Fibroblast of skin of back (primary cell): Measurements from ENCODE around the gene PRRT4.
A peak's percentile ranks its signal among the peaks of the same experiment; 100 is the strongest.

ENCODE experiments used
- DNase-seq: peaks from one replicate; pipeline ENCODE4 v3.0.0-alpha.2; 2013

The PRRT4 gene

DNA sequence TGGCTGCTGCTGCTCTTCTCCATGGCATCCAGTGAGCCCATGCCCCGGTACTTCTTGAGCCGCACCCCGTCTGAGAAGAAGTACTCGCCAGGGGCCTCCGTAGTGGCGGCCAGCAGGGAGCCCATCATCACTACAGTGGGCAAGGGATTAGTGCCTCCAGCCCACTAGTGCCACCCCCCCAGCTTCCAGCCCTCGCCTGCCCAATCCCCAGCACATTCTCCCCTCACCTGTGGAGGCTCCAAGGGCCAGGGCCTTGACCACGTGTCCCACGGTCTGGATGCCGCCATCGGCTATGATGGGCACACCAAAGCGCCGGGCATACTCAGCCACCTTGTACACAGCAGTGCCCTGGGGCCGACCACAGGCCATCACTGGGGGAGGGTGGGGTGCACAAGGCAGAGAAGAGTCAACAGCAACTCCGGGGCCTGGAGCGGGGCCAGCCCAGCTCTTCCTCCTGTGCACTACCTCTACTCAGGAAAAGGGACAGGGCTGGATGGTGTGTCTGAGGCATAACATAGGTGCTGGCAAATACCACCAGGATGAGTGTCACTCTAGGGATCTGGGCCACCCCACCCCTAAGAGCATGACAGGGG, 33.5 kb upstream of the PRRT4 start:
- DNase-seq = no peak

GRCh38 chr7:128393526-128394330, 32.2 kb upstream of the PRRT4 start:
- no peak for DNase-seq

DNA sequence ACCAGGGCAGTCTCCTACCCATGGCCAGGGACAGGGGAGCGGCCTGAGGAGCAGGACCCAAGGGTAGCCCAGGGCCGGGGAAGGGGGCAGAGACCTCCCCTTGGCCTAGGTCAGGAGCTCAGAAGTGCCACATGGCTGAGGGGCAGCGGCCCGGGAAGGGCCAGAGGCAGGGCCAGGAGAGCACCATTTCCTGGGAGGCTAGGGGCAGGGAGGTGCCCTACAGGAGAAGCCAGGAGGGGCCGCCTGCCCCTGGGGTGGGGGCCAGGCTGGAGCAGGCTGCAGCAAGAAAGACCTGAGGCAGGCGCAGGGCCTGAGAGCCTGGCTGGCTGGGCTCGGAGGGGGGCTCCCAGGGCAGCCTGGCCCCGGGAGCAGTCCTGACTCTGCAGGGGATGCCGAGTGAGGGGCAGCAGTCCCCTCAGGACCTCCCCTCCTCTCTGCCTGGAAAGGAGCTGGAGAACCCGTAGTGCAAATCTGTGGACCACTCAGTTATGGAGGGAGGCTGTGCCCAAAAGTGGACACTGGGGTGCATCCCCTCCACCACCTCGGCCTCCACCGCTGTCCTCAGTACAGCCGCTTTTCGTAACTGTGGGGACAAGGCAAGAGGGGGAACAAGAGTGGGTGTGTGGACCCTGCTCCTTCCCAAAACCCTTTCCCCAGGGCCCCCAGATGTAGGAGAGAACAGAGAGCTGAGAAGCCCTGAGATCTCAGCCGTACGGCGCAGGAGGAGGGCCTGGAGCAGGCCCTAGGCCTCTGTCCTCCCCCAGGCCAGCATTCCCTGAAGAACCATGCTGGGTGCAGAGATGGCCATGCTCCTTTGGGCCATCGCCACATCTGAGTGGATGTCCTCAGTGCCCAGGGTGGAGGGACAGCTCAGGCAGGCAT, 31.2 kb upstream of the PRRT4 start:
- DNase-seq = no peak

DNA sequence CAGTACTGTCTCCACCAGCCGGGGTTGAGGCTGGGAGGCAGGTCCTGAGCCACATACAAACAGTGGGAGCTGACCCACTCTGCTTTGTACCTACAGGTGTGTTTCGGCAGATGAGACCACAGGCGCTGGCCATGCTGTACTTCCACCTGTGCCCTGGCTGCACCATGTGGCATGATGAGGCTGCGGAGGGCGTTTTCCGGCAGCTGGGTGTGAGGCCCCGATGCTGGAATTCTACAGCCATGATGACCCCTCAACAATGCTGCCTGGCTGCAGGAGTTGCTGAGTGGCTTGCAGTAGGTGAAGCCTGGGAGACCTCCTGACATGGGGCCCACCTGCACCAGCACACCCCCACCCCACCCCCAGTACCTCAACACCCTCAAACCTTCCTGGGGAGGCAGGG, 30.3 kb upstream of the PRRT4 start:
- no peak for DNase-seq

DNA sequence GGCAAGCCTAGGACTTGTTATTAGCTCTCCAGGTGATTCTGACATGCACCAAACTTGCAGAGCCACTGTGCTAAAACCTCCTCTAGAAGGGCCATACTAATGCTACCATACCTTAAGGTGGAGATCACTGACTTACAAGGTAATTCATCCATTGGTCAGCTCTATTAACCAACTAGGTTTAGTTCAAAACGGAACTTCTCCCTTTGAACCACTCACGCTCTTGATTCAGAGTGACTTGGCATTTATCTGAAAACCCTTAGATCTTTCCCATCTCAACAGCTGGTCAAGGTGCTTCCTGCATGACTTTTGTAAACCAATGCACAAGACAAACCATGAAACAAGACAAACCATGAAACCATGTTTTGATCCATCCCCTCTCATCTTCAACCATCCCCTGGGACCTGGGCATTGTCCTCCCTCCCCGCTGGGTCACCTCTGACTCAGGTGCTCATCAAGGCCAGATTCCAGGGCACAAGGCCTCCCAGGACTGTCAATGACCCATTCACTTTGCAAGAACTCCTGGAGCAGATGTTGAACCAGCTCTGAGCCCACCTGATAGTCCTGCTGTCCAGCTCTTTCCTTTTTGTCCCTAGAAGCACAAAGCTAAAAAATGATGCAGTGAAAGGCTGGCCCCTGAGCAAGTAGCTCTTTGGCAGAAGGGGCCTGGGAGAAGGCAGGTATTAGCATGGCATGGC, 29.5 kb upstream of the PRRT4 start:
- DNase-seq = no peak

- DNase-seq = no peak
These were observed 28.3 kb upstream of the PRRT4 start for GRCh38 chr7:128389618-128390329.

GRCh38 chr7:128389085-128389617, 27.7 kb upstream of the PRRT4 start:
- DNase-seq = no peak

GRCh38 chr7:128388145-128388485, 26.6 kb upstream of the PRRT4 start:
- no peak for DNase-seq

DNA sequence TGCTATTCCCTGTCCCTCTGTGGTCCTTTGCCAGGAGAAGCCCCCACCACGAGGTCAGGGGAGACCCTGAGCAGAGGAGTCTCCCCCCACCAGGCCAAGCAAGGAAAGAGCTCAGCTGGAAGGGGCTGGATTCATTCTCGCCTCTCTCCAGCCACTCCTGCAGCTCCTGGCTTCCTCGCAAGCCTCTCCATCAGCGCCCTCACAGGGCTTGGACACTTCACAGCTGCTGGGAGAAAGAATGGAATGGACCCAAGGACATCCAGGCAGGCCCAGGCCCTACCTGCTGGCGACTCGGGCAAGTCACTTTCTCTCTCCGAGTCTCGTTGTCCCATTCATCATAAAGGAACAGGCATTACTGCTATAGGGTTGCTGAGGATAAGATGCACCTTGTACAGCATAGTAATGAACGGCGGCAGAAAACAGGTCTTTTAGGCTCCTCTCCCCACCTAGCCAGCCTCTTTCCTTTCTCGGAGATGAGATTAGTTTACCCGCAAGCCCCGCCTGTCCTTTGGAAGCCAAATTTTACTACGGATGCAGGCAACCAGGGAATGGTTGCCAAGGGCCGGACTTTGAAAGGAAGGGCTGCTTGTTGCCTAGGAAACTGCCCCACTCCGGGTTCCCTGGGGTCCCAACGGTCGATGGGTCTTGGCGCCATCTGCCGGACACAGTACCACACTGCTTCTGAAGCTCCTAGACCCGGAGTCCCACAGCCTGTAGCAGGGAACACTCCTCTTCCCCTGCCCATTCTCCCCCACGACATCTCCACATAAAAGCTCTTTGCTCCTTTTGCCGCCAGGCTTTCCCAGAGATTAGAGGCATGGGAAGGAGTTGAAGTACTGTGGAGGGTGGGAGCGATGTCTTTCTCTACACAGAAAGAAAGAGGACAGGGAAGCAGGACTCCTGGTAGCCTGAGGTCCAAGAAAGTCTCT, 26.0 kb upstream of the PRRT4 start:
- peak; percentile 72 for DNase-seq

- DNase-seq = no peak
These were observed 24.8 kb upstream of the PRRT4 start for GRCh38 chr7:128385988-128386925.

GRCh38 chr7:128384726-128385125, 23.2 kb upstream of the PRRT4 start:
- DNase-seq = no peak

DNA sequence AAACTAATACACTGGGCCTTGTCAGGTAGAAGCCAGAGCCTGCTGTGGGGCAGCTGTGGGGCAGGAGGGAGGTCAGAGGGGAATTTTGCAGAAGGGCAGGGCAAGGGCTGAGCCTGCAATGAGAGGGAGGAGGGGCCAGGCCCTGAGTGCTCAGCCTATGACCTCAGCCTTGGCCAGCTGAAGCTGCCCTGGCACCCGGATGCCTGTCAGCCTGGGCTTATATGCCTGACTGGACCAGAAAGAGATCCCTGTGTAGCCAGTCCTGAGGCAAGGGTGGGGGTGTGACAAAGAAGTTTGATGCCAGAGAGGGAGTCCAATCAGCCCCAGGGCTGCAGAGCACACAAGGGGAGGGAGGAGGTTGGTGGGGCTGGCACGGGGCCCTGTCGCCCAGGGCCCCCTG, 22.3 kb upstream of the PRRT4 start:
- no peak for DNase-seq

DNA sequence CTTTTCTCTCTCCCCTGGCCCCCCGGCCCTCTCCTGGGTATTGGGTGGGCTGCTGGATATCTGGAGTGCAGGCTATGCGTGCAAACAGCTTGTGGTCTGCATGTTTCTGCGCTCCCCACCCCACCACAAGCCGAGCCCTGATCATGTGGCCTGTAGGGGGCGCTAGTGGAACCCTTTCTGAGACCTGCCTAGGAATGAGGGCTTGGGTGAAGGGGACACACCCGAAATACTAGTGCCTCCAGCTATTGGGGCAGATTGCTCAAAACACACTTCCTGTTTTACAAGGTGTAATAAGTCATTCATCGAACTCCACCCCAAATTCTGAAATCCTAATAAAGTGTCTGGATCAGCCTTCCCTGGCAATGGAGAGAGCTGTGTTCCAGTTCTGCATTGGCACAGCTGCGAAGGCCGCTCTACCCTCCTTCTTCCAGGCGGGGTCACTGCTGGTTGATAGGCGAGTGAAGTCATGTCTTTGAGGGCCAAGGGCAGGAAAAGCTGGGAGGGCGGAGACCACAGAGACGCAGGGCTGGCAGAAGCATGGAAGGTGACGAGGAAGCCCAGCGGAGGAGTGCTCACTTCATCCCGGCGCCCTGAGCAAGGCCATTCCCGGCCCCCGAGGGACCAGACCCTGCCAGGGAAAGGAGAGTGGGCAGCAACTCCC, 19.8 kb upstream of the PRRT4 start:
- no peak for DNase-seq

GRCh38 chr7:128380483-128381106, 19.1 kb upstream of the PRRT4 start:
- DNase-seq = no peak

DNA sequence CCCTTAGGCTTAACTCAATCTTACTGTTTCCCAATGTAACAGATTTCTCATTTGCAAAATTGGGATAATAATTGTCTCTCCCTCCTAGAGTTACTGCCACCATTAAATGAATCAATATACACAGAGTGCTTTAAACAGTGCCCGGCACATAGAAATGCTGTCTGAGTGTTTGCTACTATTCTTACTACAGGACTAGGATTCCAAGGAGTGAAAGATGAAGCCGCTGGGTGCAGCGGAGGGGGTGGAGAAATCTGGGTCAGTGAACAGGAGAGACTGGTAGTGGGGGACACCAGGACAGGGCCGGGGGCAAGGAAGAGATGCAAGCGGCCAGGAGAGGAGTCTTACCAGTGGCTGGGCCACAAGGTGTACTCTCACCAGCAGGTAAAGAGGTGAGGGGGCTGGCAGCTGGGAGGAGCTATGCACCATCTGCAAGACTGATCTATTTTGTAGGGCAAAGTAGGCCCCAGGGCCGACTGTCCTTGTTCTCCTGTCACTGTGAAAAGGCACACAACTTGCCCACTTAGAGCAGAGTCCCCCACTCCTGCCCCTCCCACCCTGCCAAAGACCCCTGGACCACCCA, 18.5 kb upstream of the PRRT4 start:
- no peak for DNase-seq

DNA sequence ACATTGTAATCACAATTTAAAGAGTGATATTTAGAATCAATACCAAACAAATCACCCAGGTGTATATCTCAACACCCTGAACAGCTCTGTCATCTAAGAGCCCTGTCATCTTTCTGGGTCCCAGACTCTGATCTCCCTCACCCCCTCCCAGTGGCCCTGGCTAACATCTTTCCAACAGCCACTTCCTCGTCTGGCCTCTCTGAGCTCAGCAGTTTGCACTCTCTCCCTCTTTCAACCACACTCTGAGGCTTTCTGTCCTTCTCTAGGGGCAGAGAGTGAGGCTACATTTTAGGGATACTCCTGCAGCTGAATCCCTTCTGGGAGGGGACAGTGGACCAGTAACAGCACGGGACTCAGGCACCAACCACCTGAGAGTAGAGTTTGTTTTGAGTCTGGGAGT, 17.1 kb upstream of the PRRT4 start:
- no peak for DNase-seq

DNA sequence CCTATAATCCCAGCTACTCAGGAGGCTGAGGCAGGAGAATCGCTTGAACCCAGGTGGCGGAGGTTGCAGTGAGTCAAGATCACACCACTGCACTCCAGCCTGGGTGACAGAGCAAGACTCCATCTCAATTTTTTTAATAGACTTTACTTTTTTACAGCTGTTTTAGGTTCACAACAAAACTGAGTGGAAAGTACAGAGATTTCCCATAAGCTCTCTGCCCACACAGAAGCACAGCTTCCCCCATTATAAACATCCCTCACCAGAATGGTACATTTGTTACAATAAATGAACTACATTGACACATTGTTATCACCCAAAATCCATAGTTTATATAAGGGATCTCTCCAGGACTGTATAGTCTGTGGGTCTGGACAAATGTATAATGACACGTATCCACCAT, 14.6 kb upstream of the PRRT4 start:
- no peak for DNase-seq

DNA sequence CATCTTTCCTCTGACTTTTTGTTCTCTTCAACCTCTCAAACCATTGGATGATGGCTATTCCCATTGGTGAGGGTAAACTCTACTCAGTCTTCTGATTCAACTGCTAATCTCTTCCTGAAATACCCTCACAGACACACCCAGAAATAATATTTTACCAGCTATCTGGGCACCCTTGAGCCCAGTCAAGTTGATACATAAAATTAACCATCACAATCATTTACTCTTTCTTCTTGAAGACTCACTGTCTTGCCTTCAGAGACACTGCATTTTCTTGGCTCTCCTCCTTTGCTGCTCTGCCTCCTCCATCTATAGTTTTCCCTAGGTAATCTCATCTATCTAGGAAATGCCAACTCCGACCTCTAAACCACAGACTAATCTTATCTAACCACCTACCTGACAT, 12.6 kb upstream of the PRRT4 start:
- DNase-seq = no peak
